ENCODE measurements around the gene SIM1. TPM values are rescaled to one million over a fixed set of nuclear protein-coding genes. Genes with fewer than 3 reads are reported as not detected.

The SIM1 gene
- polyA plus RNA-seq = 0.03 TPM
- long read RNA-seq, donor 1 = 0 reads
- long read RNA-seq, donor 2 = 0 reads
- long read RNA-seq, donor 3, partial matches to known transcripts = 0 of 1 reads
- long read RNA-seq, donor 3, other reads (novel, unspliced or antisense) = 0 of 1 reads
- long read RNA-seq, donor 4 = 0 reads
- long read RNA-seq, donor 5 = 0 reads
- long read RNA-seq, donor 6 = 0 reads
- long read RNA-seq, donor 7 = 0 reads
- long read RNA-seq, donor 8 = 0 reads
- long read RNA-seq, donor 9 = 0 reads
- long read RNA-seq, donor 10 = 0 reads
- long read RNA-seq, donor 11 = 0 reads

GRCh38 chr6:100464903-100465700, at the start of gene SIM1:
SIM1 (minus strand) TSS chr6:100464921; CDS start chr6:100463468, 1,453 bp downstream.
- 0% methylated on average over 1 of the region's 66 CpGs for WGBS (ENCODE audit: insufficient coverage, low lambda C conversion rate)

GRCh38 chr6:100512203-100512862, 47.6 kb upstream of the SIM1 start:
- peaks cover 27% of the 10 kb centered on the region for H3K36me3 ChIP-seq (ENCODE audit: control insufficient read depth, insufficient read depth, low read length)

More at GRCh38 chr6:100464903-100465700, at the start of gene SIM1:
- Histone ChIP-seq H3K4me3 (ENCODE audit: low read length) (peak within 1 kb of the TSS; percentile 14), H3K9me3 (ENCODE audit: control insufficient read depth, low read depth, low read length) (peaks cover 17% of the 10 kb centered on the region), H3K36me3 (ENCODE audit: control insufficient read depth, insufficient read depth, low read length) (no peaks in the 10 kb centered on the region), H3K27ac (ENCODE audit: low read length) (no peak within 1 kb of the TSS), H3K4me1 (ENCODE audit: control insufficient read depth, insufficient read depth, low read length) (peaks cover 12% of the 10 kb centered on the region), H3K27me3 (ENCODE audit: control insufficient read depth, insufficient read depth, low read length) (peaks cover 98% of the 10 kb centered on the region)
- peak; percentile 31 to 62 for DNase-seq

GRCh38 chr6:100509101-100509500, 44.4 kb upstream of the SIM1 start:
- Histone ChIP-seq H3K9me3 (ENCODE audit: control insufficient read depth, low read depth, low read length) (no peaks in the 10 kb centered on the region), H3K4me3 (ENCODE audit: low read length) (no peak overlapping the region), H3K27me3 (ENCODE audit: control insufficient read depth, insufficient read depth, low read length) (no peaks in the 10 kb centered on the region), H3K36me3 (ENCODE audit: control insufficient read depth, insufficient read depth, low read length) (peaks cover 17% of the 10 kb centered on the region), H3K4me1 (ENCODE audit: control insufficient read depth, insufficient read depth, low read length) (no peaks in the 10 kb centered on the region), H3K27ac (ENCODE audit: low read length) (no peak overlapping the region)
- WGBS (ENCODE audit: insufficient coverage, low lambda C conversion rate) = no CpG with 5 or more reads among the region's 3 CpGs
- no peak for DNase-seq

More at GRCh38 chr6:100512203-100512862, 47.6 kb upstream of the SIM1 start:
- no peaks in the 10 kb centered on the region for H3K4me1 ChIP-seq (ENCODE audit: control insufficient read depth, insufficient read depth, low read length)
- no peaks in the 10 kb centered on the region for H3K27me3 ChIP-seq (ENCODE audit: control insufficient read depth, insufficient read depth, low read length)
- DNase-seq = no peak
- WGBS (ENCODE audit: insufficient coverage, low lambda C conversion rate) = 50% methylated on average over 1 of the region's 6 CpGs
- no peak overlapping the region for H3K4me3 ChIP-seq (ENCODE audit: low read length)
- no peaks in the 10 kb centered on the region for H3K9me3 ChIP-seq (ENCODE audit: control insufficient read depth, low read depth, low read length)
- no peak overlapping the region for H3K27ac ChIP-seq (ENCODE audit: low read length)

- no peaks in the 10 kb centered on the region for H3K27me3 ChIP-seq (ENCODE audit: control insufficient read depth, insufficient read depth, low read length)
- no peaks in the 10 kb centered on the region for H3K9me3 ChIP-seq (ENCODE audit: control insufficient read depth, low read depth, low read length)
- 87% methylated on average over 2 of the region's 2 CpGs for WGBS (ENCODE audit: insufficient coverage, low lambda C conversion rate)
- no peak for DNase-seq
- no peak overlapping the region for H3K4me3 ChIP-seq (ENCODE audit: low read length)
- H3K4me1 ChIP-seq (ENCODE audit: control insufficient read depth, insufficient read depth, low read length) = no peaks in the 10 kb centered on the region
- H3K27ac ChIP-seq (ENCODE audit: low read length) = no peak overlapping the region
- H3K36me3 ChIP-seq (ENCODE audit: control insufficient read depth, insufficient read depth, low read length) = peaks cover 9% of the 10 kb centered on the region
Observed at GRCh38 chr6:100506651-100507050, 41.9 kb upstream of the SIM1 start.

GRCh38 chr6:100504786-100505737, 40.3 kb upstream of the SIM1 start:
- H3K27ac ChIP-seq (ENCODE audit: low read length) = no peak overlapping the region
- no CpG with 5 or more reads among the region's 6 CpGs for WGBS (ENCODE audit: insufficient coverage, low lambda C conversion rate)

GRCh38 chr6:100503043-100503705, 38.5 kb upstream of the SIM1 start:
- Histone ChIP-seq H3K4me1 (ENCODE audit: control insufficient read depth, insufficient read depth, low read length) (no peaks in the 10 kb centered on the region), H3K27ac (ENCODE audit: low read length) (no peak overlapping the region)

More at GRCh38 chr6:100504786-100505737, 40.3 kb upstream of the SIM1 start:
- H3K9me3 ChIP-seq (ENCODE audit: control insufficient read depth, low read depth, low read length) = no peaks in the 10 kb centered on the region
- peaks cover 5% of the 10 kb centered on the region for H3K36me3 ChIP-seq (ENCODE audit: control insufficient read depth, insufficient read depth, low read length)
- DNase-seq = no peak
- H3K4me1 ChIP-seq (ENCODE audit: control insufficient read depth, insufficient read depth, low read length) = no peaks in the 10 kb centered on the region
- no peak overlapping the region for H3K4me3 ChIP-seq (ENCODE audit: low read length)
- no peaks in the 10 kb centered on the region for H3K27me3 ChIP-seq (ENCODE audit: control insufficient read depth, insufficient read depth, low read length)

GRCh38 chr6:100493206-100493888, 28.6 kb upstream of the SIM1 start:
- Histone ChIP-seq H3K27ac (ENCODE audit: low read length) (no peak overlapping the region), H3K36me3 (ENCODE audit: control insufficient read depth, insufficient read depth, low read length) (no peaks in the 10 kb centered on the region), H3K4me3 (ENCODE audit: low read length) (no peak overlapping the region), H3K27me3 (ENCODE audit: control insufficient read depth, insufficient read depth, low read length) (no peaks in the 10 kb centered on the region), H3K9me3 (ENCODE audit: control insufficient read depth, low read depth, low read length) (no peaks in the 10 kb centered on the region), H3K4me1 (ENCODE audit: control insufficient read depth, insufficient read depth, low read length) (no peaks in the 10 kb centered on the region)
- WGBS (ENCODE audit: insufficient coverage, low lambda C conversion rate) = 50% methylated on average over 2 of the region's 6 CpGs
- no peak for DNase-seq

More at GRCh38 chr6:100503043-100503705, 38.5 kb upstream of the SIM1 start:
- DNase-seq = no peak
- H3K27me3 ChIP-seq (ENCODE audit: control insufficient read depth, insufficient read depth, low read length) = no peaks in the 10 kb centered on the region
- no peaks in the 10 kb centered on the region for H3K9me3 ChIP-seq (ENCODE audit: control insufficient read depth, low read depth, low read length)
- no peak overlapping the region for H3K4me3 ChIP-seq (ENCODE audit: low read length)
- no peaks in the 10 kb centered on the region for H3K36me3 ChIP-seq (ENCODE audit: control insufficient read depth, insufficient read depth, low read length)

- H3K9me3 ChIP-seq (ENCODE audit: control insufficient read depth, low read depth, low read length) = no peaks in the 10 kb centered on the region
- no peak for DNase-seq
- H3K36me3 ChIP-seq (ENCODE audit: control insufficient read depth, insufficient read depth, low read length) = no peaks in the 10 kb centered on the region
- 60% methylated on average over 2 of the region's 13 CpGs for WGBS (ENCODE audit: insufficient coverage, low lambda C conversion rate)
- no peak overlapping the region for H3K27ac ChIP-seq (ENCODE audit: low read length)
- no peaks in the 10 kb centered on the region for H3K4me1 ChIP-seq (ENCODE audit: control insufficient read depth, insufficient read depth, low read length)
- H3K27me3 ChIP-seq (ENCODE audit: control insufficient read depth, insufficient read depth, low read length) = no peaks in the 10 kb centered on the region
- H3K4me3 ChIP-seq (ENCODE audit: low read length) = no peak overlapping the region
Observed at GRCh38 chr6:100491952-100492670, 27.4 kb upstream of the SIM1 start.

GRCh38 chr6:100490065-100490464, 25.3 kb upstream of the SIM1 start:
- DNase-seq = no peak
- Histone ChIP-seq H3K27me3 (ENCODE audit: control insufficient read depth, insufficient read depth, low read length) (peaks cover 4% of the 10 kb centered on the region), H3K4me1 (ENCODE audit: control insufficient read depth, insufficient read depth, low read length) (no peaks in the 10 kb centered on the region), H3K27ac (ENCODE audit: low read length) (no peak overlapping the region), H3K36me3 (ENCODE audit: control insufficient read depth, insufficient read depth, low read length) (no peaks in the 10 kb centered on the region), H3K4me3 (ENCODE audit: low read length) (no peak overlapping the region), H3K9me3 (ENCODE audit: control insufficient read depth, low read depth, low read length) (no peaks in the 10 kb centered on the region)
- no CpG with 5 or more reads among the region's 2 CpGs for WGBS (ENCODE audit: insufficient coverage, low lambda C conversion rate)
